WTC11 (cell line): ENCODE data around the gene ENG.

Source experiments
- JUN ChIP-seq: sonication (generic); formaldehyde crosslinking; IDR thresholded peaks from 2 replicates; pipeline ENCODE4 v1.8.0; 2023; ENCODE audit warnings: mild to moderate bottlenecking, missing genetic modification reagents
- TF ChIP-seq, protein P1 (sequence below): fragments of 200-600 bp; IDR thresholded peaks from 2 replicates; pipeline ENCODE4 v1.8.0; 2022; ENCODE audit warnings: antibody characterized with exemption

DNA sequence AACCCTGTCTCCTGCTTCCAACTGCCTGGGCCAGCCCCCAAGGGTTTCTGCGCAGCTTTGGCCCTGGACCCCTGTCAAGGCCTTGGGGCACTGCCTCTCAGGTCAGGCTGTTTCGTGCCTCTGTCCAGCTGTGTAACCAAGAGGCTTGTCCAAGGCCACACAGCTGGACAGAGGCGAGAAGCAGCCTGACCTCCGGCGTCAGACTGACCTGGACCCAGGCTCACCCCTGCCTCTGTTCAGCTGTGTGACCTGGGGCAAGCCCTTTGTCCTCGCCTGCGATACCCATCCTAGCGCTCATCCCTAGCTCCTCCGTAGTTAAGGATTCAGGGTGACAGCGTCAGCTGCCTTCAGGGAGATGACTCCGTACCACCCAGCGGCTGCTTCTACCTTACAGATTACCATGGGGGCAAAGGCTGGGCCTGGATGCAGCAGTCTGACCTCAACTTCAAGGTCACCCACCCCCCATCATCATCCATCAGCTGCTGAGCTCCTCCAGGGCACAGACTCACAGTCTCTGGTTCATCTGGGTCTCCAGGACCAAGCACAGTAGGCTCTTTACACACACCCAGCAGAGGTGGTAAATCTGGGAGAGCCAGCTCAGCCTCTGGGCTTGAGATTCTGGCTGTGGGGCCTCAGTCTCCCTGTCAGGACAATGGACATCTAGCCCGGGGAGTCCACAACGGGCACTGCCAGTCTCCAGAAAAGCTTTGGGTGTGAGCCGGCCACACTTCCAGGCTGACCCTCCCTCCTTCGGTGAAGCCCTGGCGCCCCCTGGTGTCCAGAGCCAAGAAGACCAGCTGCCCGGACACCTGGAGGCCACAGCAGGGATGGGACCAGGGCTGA lies 15.1 kb upstream of the ENG start:
- TF ChIP-seq JUN (CRISPR knock-in tag) = no peak
- TF ChIP-seq, protein P1, sequence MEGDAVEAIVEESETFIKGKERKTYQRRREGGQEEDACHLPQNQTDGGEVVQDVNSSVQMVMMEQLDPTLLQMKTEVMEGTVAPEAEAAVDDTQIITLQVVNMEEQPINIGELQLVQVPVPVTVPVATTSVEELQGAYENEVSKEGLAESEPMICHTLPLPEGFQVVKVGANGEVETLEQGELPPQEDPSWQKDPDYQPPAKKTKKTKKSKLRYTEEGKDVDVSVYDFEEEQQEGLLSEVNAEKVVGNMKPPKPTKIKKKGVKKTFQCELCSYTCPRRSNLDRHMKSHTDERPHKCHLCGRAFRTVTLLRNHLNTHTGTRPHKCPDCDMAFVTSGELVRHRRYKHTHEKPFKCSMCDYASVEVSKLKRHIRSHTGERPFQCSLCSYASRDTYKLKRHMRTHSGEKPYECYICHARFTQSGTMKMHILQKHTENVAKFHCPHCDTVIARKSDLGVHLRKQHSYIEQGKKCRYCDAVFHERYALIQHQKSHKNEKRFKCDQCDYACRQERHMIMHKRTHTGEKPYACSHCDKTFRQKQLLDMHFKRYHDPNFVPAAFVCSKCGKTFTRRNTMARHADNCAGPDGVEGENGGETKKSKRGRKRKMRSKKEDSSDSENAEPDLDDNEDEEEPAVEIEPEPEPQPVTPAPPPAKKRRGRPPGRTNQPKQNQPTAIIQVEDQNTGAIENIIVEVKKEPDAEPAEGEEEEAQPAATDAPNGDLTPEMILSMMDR = peak; percentile 92
